Measurements from ENCODE around the gene MAFF. TPM values are rescaled to one million over a fixed set of nuclear protein-coding genes. Genes with fewer than 3 reads are reported as not detected.

The MAFF gene
- total RNA-seq, 2 donors from 2014 or later, result 4.7 to 5.5 TPM

DNA sequence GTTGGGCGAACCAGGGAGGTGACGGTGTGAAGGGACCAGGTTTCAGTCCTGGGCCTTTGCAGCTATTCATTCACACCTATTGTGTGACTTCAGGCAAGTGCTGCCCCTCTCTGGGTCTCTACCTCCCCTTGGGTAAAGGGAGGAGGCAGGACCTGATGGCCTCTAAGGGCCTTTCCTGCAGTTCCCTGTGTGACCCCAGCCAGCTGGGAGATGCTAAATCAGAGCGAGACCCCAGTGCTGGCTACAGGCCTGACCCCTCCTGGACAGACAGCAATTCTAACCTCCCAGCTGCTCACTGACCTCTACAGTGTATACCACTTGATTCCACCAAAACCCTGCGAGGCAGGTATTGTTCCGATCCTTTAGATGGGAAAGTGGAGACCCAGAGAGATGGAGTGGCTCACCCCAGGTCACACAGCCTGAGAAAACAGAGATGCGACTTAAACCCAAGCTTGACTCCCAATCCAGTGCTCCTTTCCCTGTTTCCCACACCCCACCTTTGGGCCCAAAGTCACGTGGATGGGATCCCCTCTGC is 6.2 kb downstream of the MAFF start:
- Histone ChIP-seq H3K27me3 (ENCODE audit: control insufficient read depth, insufficient read depth, low read length, poor library complexity, severe bottlenecking) (peaks cover 6% of the 10 kb centered on the region), H3K9ac (ENCODE audit: extremely low read depth, low read length, poor library complexity, severe bottlenecking) (no peak overlapping the region), H3K4me3 (ENCODE audit: low read length) (no peak overlapping the region), H3K36me3 (ENCODE audit: control insufficient read depth, insufficient read depth, low read length) (no peaks in the 10 kb centered on the region), H3K27ac (ENCODE audit: low read depth, low read length) (no peak overlapping the region), H3K4me1 (ENCODE audit: control insufficient read depth, insufficient read depth, low read length) (peaks cover 3% of the 10 kb centered on the region), H3K9me3 (ENCODE audit: control insufficient read depth, low read length) (no peaks in the 10 kb centered on the region)
- Mint-ChIP-seq H3K4me1 (peaks cover 8% of the 10 kb centered on the region), H3K27me3 (ENCODE audit: insufficient read depth) (peaks cover 10% of the 10 kb centered on the region), H3K9me3 (no peaks in the 10 kb centered on the region), H3K36me3 (ENCODE audit: low read depth) (no peaks in the 10 kb centered on the region), H3K4me3 (no peak overlapping the region), H3K27ac (peak overlapping the region; percentile 80)
- DNase-seq, result no peak
- TF ChIP-seq, protein P1, sequence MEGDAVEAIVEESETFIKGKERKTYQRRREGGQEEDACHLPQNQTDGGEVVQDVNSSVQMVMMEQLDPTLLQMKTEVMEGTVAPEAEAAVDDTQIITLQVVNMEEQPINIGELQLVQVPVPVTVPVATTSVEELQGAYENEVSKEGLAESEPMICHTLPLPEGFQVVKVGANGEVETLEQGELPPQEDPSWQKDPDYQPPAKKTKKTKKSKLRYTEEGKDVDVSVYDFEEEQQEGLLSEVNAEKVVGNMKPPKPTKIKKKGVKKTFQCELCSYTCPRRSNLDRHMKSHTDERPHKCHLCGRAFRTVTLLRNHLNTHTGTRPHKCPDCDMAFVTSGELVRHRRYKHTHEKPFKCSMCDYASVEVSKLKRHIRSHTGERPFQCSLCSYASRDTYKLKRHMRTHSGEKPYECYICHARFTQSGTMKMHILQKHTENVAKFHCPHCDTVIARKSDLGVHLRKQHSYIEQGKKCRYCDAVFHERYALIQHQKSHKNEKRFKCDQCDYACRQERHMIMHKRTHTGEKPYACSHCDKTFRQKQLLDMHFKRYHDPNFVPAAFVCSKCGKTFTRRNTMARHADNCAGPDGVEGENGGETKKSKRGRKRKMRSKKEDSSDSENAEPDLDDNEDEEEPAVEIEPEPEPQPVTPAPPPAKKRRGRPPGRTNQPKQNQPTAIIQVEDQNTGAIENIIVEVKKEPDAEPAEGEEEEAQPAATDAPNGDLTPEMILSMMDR (conservative IDR thresholded peaks at IDR 0.05), result peak; percentile 51
- WGBS, 2 experiments (ENCODE audit: insufficient coverage in 1 of 2, insufficient read length in 1 of 2), result 89 to 91% methylated on average over 5 to 7 of the region's 7 CpGs

DNA sequence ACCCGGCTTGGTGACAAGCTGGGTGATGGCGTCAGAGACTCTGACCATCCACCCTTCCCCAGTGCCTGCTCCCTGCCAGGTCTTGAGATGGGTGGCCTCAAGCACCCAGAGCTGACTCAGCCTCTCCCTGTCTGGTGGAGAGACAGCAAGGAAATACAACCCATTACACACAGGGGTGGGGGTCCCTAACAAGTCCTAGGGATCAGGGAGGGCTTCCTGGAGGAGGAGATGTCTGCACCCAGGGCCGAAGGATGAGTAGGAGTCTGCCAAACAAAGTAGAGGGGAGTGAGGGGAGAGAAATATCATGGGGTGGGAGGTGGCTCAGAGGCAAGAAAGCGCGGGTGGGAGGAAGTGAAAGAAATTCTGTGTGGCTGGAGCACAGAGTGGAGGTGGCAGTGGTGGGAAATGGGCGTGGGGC is 6.8 kb downstream of the MAFF start:
- TF ChIP-seq, protein P1 (conservative IDR thresholded peaks at IDR 0.05), result no peak
- no peak overlapping the region for H3K4me3 Mint-ChIP-seq
- Histone ChIP-seq H3K36me3 (ENCODE audit: control insufficient read depth, insufficient read depth, low read length) (no peaks in the 10 kb centered on the region), H3K4me3 (ENCODE audit: low read length) (no peak overlapping the region), H3K27ac (ENCODE audit: low read depth, low read length) (no peak overlapping the region), H3K9me3 (ENCODE audit: control insufficient read depth, low read length) (no peaks in the 10 kb centered on the region), H3K4me1 (ENCODE audit: control insufficient read depth, insufficient read depth, low read length) (peaks cover 3% of the 10 kb centered on the region), H3K27me3 (ENCODE audit: control insufficient read depth, insufficient read depth, low read length, poor library complexity, severe bottlenecking) (peaks cover 6% of the 10 kb centered on the region), H3K9ac (ENCODE audit: extremely low read depth, low read length, poor library complexity, severe bottlenecking) (no peak overlapping the region)
- WGBS, 2 experiments (ENCODE audit: insufficient coverage in 1 of 2, insufficient read length in 1 of 2), result 95 to 100% methylated on average over 3 to 5 of the region's 6 CpGs
- H3K4me1 Mint-ChIP-seq, result peaks cover 11% of the 10 kb centered on the region
- no peaks in the 10 kb centered on the region for H3K9me3 Mint-ChIP-seq
- peaks cover 14% of the 10 kb centered on the region for H3K27me3 Mint-ChIP-seq (ENCODE audit: insufficient read depth)
- no peaks in the 10 kb centered on the region for H3K36me3 Mint-ChIP-seq (ENCODE audit: low read depth)
- DNase-seq, result no peak
- H3K27ac Mint-ChIP-seq, result no peak overlapping the region

DNA sequence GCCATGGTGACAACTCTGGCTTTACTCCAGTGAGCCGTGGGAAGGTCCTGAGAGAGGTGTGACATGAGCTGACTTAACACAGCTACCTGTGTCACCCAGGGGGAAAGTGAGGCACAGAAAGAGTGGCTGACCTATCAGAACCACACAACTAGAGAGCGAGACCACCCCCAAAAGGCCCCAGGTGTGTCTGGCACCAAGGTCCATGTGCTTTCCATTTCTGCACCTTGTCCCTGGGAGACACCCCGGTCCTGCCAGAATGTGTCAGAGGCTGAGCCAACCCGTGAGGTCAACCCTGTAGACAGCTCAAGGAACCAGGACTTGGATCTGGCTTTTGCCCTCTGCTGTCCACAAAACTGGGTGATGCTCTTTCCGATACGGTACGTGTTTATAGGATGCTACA is 9.8 kb downstream of the MAFF start:
- H3K9ac ChIP-seq (ENCODE audit: extremely low read depth, low read length, poor library complexity, severe bottlenecking), result no peak overlapping the region
- peaks cover 4% of the 10 kb centered on the region for H3K36me3 ChIP-seq (ENCODE audit: control insufficient read depth, insufficient read depth, low read length)
- Mint-ChIP-seq H3K4me1 (peaks cover 15% of the 10 kb centered on the region), H3K36me3 (ENCODE audit: low read depth) (peaks cover 3% of the 10 kb centered on the region), H3K9me3 (no peaks in the 10 kb centered on the region), H3K27ac (no peak overlapping the region), H3K27me3 (ENCODE audit: insufficient read depth) (peaks cover 23% of the 10 kb centered on the region), H3K4me3 (no peak overlapping the region)
- no peaks in the 10 kb centered on the region for H3K9me3 ChIP-seq (ENCODE audit: control insufficient read depth, low read length)
- TF ChIP-seq, protein P1 (conservative IDR thresholded peaks at IDR 0.05), result no peak
- peak; percentile 45 for DNase-seq
- no peak overlapping the region for H3K4me3 ChIP-seq (ENCODE audit: low read length)
- peaks cover 3% of the 10 kb centered on the region for H3K4me1 ChIP-seq (ENCODE audit: control insufficient read depth, insufficient read depth, low read length)
- no peaks in the 10 kb centered on the region for H3K27me3 ChIP-seq (ENCODE audit: control insufficient read depth, insufficient read depth, low read length, poor library complexity, severe bottlenecking)
- no peak overlapping the region for H3K27ac ChIP-seq (ENCODE audit: low read depth, low read length)
- 92 to 100% methylated on average over 2 to 7 of the region's 7 CpGs for WGBS, 2 experiments (ENCODE audit: insufficient coverage in 1 of 2, insufficient read length in 1 of 2)

Measured in endodermal cell (in vitro differentiated cells).